GM19099 (cell line): Measurements from ENCODE around the gene MPC1.

ENCODE experiments used
- POLR2A ChIP-seq: IDR thresholded peaks from 3 replicates; pipeline ENCODE4 v1.6.1; 2011; ENCODE audit warnings: low read depth; ENCODE audit not compliant: insufficient read length; ENCODE audit errors: extremely low read depth

The MPC1 gene

DNA sequence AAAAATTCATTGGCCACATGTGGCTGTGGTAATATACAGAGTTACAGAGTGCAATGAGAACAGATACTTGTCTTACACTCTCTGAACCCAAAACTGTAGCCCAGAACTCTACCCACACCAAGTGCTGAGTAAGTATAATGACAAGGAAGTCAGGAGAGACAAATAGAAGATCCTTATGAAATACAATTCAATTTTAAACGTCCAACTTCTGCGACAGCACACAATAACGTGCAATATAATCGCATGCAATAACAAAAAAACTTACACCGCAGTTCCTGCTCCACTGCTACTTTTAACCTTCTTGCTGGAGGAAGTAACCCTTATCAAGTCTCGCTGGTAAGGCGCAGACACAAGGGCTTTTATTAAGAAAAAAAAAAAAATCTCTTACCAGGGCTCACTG, 41.3 kb downstream of the MPC1 start:
- TF ChIP-seq POLR2A, result no peak

GRCh38 chr6:166338854-166339253, 43.9 kb downstream of the MPC1 start:
- TF ChIP-seq POLR2A, result no peak

DNA sequence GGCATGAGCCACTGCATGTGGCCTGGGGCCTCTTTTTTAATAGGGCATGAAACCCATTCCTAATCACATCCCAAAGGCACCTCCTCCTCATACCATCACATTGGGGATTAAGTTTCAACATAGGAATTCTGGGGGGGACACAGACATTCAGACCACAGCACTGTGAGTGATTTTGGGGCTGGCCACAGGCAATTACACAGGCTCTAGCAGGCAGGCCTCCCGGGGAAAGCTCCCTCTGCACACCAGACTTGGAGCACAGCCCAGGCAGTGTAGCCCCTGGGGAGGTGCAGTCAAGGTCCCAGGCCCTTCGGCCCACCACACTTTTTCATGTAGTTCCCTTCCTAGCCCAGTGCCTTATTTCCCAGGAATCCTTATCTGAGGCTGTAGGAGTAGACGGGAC, 45.9 kb downstream of the MPC1 start:
- no peak for TF ChIP-seq POLR2A

DNA sequence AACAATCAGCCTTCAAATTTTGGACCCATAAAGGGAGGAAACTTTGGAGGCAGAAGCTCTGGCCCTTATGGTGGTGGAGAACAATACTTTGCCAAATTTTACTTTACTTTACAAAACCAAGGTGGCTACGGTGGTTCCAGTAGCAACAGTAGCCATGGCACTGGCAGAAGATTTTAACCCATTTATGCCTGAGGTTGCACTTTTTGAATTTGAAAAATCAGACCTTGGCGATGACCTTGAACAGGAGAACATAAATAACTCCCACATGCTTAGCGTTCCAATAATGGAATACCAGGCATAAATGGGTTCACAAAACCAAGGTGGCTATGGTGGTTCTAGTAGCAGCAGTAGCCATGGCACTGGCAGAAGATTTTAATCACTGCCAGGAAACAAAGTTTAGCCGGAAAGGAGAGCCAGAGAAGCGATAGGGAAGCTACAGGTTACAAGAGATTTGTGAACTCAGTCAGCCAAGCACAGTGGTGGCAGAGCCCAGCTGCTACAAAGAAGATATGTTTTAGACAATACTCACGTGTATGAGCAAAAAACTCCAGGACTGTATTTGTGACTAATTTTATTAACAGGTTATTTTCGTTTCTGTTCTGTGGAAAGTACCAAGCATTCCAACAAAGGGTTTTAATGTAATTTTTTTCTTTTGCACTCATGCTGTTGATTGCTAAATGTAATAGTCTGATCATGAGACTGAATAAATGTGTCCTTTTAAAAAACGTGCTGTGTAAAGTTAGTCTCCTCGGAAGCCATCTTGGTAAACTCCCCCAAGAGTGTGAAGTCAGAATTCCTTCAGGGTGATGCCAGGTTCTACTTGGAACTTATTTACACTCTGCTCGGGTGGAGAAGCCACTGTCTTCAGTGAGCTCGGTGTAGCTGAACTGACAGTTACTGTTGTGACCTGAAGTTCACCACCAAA, 47.1 kb downstream of the MPC1 start:
- TF ChIP-seq POLR2A, result no peak

DNA sequence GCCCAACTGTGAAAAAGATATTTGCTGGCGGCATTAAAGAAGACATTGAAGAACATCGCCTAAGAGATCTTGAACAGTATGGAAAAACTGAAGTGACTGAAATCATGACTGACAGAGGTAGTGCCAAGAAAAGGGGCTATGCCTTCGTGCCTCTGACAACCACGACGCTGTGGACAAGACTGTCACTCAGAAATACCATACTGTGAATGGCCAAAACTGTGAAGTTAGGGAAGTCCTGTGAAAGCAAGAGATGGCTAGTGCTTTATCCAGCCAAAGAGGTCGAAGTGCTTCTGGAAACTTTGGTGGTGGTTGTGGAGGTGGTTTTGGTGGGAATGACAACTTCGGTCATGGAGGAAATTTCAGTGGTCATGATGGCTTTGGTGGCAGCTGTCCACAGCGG, 47.9 kb downstream of the MPC1 start:
- no peak for TF ChIP-seq POLR2A

DNA sequence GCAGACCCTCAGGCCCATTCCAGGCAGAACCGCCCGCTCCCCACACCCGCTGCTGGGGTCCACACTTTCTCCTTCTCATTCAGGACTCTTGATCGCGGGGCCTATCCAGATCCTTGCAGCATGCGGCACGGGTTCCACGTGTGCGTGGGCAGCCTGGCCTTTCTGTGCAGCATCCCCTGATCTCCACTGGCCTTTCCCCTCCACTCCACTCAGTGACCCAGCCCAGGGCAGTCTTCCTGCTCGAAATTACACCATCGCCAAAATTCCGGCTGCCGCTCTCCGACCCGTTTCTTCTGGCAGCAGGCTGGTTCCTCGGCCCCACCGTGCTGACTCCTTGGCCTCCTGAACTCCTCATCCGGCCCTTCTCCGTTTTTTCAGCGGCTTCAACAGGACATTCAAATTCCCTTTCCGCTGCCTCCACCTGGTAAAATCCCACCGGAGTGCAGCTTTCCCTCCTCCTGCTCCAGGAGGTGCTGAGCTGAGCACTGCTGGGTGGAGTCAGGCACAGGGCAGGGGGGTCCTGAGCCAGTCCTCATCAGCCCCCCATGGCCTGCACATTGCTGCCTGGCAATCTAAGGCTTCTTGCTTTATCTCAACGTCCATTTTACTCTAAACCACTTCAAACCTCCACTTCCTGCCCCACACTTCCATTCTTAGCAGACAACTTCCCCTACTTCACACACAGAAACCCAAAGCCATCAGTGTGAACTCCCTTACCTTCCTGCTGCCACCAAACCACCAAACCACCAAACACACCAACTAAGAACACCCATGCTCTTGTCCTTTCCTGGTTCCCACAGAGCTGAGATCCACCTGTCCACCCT, 49.4 kb downstream of the MPC1 start:
- no peak for TF ChIP-seq POLR2A

GRCh38 chr6:166331503-166332415, 51.0 kb downstream of the MPC1 start:
- no peak for TF ChIP-seq POLR2A

- no peak for TF ChIP-seq POLR2A
Observed at GRCh38 chr6:166330612-166331011, 52.1 kb downstream of the MPC1 start.

GRCh38 chr6:166325383-166326042, 57.2 kb downstream of the MPC1 start:
- TF ChIP-seq POLR2A, result no peak

DNA sequence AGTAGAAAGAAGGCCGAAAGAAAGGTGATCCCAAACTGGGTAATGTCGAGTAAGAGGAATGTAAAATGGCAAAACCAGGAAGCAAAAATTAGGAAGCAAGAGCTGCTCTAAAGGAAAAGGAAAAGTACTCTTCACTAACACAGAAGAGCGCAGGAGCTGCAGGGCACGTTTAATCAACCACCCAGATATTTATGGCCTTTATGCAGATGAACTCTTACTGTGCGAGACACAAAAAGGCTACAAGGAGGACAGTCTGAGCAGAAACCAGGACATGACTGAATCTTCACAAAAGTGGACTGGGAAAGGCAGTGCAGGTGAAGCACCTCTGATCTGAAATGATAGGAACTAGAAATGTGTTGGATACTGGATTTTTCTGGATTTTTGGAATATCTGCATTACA, 59.3 kb downstream of the MPC1 start:
- TF ChIP-seq POLR2A, result no peak

DNA sequence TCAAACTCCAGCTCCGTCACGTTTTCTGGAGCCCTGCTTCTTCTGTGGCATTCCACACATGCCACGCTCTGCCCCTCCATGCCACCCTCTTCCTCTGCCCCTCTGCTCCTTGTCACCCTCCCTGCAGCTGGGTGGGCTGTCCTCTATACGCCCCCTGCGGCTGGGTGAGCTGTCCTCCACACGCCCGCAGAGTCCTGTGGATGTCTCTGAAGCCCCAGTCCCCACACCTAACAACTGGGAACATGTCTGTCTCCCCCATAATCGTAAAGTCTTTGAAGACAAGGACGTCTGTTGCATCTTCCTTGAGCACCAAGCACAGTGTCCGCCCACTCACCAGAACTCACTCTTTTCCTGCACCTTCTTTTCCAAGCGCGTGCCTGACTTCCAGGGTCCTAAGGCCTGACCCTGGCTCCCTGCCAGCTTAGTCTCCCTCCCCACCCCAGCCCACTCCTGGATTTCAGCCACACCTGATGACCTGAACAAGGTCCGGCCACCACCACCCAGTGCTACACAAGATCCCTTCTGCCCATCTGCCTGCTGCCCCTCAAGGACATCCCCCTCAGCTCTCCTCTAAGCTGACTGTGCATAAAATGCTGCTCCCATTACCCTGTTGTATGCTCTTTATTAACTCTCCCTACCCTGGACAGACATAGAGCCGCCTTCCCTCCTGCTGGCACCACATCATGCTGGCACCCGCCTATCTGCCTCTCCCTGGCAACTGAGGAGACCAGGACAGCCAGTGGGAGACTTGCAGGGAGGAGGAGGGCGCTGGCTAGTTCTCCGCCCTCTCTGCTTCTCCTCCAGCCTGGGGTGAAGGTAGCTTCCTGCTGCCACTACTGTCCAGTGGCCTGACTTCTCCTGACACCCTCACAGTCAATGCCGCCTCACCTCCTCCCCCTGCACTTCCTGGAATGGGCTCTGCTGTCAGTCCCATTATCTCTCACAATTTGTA, 63.8 kb downstream of the MPC1 start:
- TF ChIP-seq POLR2A, result no peak

DNA sequence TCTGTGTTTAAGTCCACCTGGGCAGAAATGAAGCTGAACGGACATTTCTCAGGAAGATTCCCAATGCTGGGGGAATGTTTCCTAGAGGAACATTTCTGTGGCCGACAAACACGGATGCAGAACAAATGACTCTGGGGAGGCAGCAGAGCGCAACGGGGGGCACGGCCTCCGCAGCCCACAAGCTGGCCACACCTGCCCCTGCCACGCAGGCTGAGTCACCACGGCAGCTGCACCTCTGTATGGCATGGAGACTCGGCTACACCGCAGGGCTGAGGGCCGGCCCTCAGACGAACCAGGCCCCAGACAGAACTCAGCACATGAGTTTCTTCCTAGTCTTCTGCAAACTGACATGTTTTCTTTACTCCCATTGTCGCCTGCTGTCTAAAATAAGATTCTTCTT, 64.5 kb downstream of the MPC1 start:
- no peak for TF ChIP-seq POLR2A
